Erythroblast (primary cell): Measurements from ENCODE around the gene POTED.
"Not testable (repeated sequence)": the region's sequence is repeated elsewhere in the genome, so short reads cannot be mapped to it uniquely, and the experiment has no call there.

Experiments
- DNase-seq, 2 experiments: peaks; one replicate each; lab custom pipeline; 2025; lab: John Stamatoyannopoulos, UW

The POTED gene

GRCh38 chr21:13609477-13609876, at the start of gene POTED:
POTED (plus strand) TSS chr21:13609777; CDS start chr21:13610229, 452 bp downstream.
- DNase-seq, result not testable (repeated sequence)

GRCh38 chr21:13650101-13650500, 40.5 kb downstream of the POTED start:
- not testable (repeated sequence) for DNase-seq

- not testable (repeated sequence) for DNase-seq
Measured at GRCh38 chr21:13651746-13652145, 42.2 kb downstream of the POTED start.
